GM23338 (cell line): ENCODE data around the gene ZBTB12. TPM values are rescaled to one million over a fixed set of nuclear protein-coding genes. Genes with fewer than 3 reads are reported as not detected.
A peak's percentile ranks its signal among the peaks of the same experiment; 100 is the strongest.

ENCODE experiments used
- ATAC-seq: fragments of 200-7000 bp; cut with Tn5 transposase; 3 replicates; pipeline ENCODE4 v1.9.1; 2020
- DNase-seq: peaks from one replicate; pipeline ENCODE4 v3.0.0-alpha.2; 2015; ENCODE audit warnings: low spot score
- H2AFZ ChIP-seq: fragments of 200-600 bp; sonication (generic); 2 replicates; pipeline ENCODE4 v1.8.0; 2016; ENCODE audit warnings: antibody characterized with exemption, mild to moderate bottlenecking, moderate library complexity
- H3F3A ChIP-seq: fragments of 200-600 bp; sonication (generic); replicated peaks from 2 replicates; pipeline ENCODE4 v1.8.0; 2017; ENCODE audit warnings: antibody characterized with exemption, mixed run types, low read depth
- H3K27ac ChIP-seq: fragments of 200-600 bp; sonication (generic); 2 replicates; pipeline ENCODE4 v1.6.1; 2016; ENCODE audit warnings: low read depth
- H3K27me3 ChIP-seq: fragments of 200-600 bp; sonication (generic); 2 replicates; pipeline ENCODE4 v1.8.0; 2016; ENCODE audit warnings: mild to moderate bottlenecking, mixed run types, moderate library complexity; ENCODE audit not compliant: insufficient read depth
- H3K36me3 ChIP-seq: fragments of 200-600 bp; sonication (generic); 2 replicates; pipeline ENCODE4 v1.8.0; 2016; ENCODE audit warnings: mild to moderate bottlenecking; ENCODE audit not compliant: insufficient read depth
- H3K4me1 ChIP-seq: fragments of 200-600 bp; sonication (generic); 2 replicates; pipeline ENCODE4 v1.8.0; 2016; ENCODE audit warnings: mild to moderate bottlenecking, moderate library complexity; ENCODE audit not compliant: insufficient read depth
- H3K4me2 ChIP-seq: fragments of 200-600 bp; sonication (generic); 2 replicates; pipeline ENCODE4 v1.7.1; 2017; ENCODE audit warnings: mixed run types
- H3K4me3 ChIP-seq: fragments of 200-600 bp; sonication (generic); 2 replicates; pipeline ENCODE4 v1.6.1; 2016; ENCODE audit warnings: mixed run types
- H3K79me2 ChIP-seq: fragments of 200-600 bp; sonication (generic); replicated peaks from 2 replicates; pipeline ENCODE4 v1.8.0; 2017; ENCODE audit warnings: mild to moderate bottlenecking; ENCODE audit not compliant: insufficient read depth
- H3K9me2 ChIP-seq: fragments of 200-600 bp; sonication (generic); 2 replicates; pipeline ENCODE4 v1.8.0; 2017; ENCODE audit not compliant: insufficient read depth
- H4K20me1 ChIP-seq: fragments of 200-600 bp; sonication (generic); replicated peaks from 2 replicates; pipeline ENCODE4 v1.8.0; 2017; ENCODE audit warnings: mild to moderate bottlenecking; ENCODE audit not compliant: insufficient read depth
- H3K27ac Mint-ChIP-seq: 2 replicates; pipeline ENCODE4 v1.8.0; 2020; ENCODE audit warnings: inconsistent platforms, mild to moderate bottlenecking, moderate library complexity, mixed read lengths
- H3K27me3 Mint-ChIP-seq: 3 replicates; pipeline ENCODE4 v1.8.0; 2022; ENCODE audit warnings: low read depth, mild to moderate bottlenecking, moderate library complexity, mixed read lengths, inconsistent platforms; ENCODE audit not compliant: insufficient read depth, poor library complexity
- H3K36me3 Mint-ChIP-seq: 3 replicates; pipeline ENCODE4 v1.8.0; 2021; ENCODE audit warnings: low read depth, mild to moderate bottlenecking, inconsistent platforms, moderate library complexity, mixed read lengths
- H3K4me1 Mint-ChIP-seq: 3 replicates; pipeline ENCODE4 v1.8.0; 2020; ENCODE audit warnings: mild to moderate bottlenecking, inconsistent platforms, mixed read lengths
- H3K4me3 Mint-ChIP-seq: 3 replicates; pipeline ENCODE4 v1.8.0; 2021; ENCODE audit warnings: moderate library complexity, mild to moderate bottlenecking, inconsistent platforms, mixed read lengths
- H3K9me3 Mint-ChIP-seq: 3 replicates; pipeline ENCODE4 v1.8.0; 2020; ENCODE audit warnings: moderate library complexity, mild to moderate bottlenecking, inconsistent platforms, mixed read lengths
- CREB1 ChIP-seq: fragments of 250-450 bp; sonication (Bioruptor Pico); IDR thresholded peaks from 2 replicates; pipeline ENCODE4 v1.5.0; 2020; ENCODE audit warnings: low read depth, mild to moderate bottlenecking, moderate library complexity
- ETS1 ChIP-seq: IDR thresholded peaks from 2 replicates; pipeline ENCODE4 v1.6.1; 2016; ENCODE audit warnings: antibody characterized with exemption
- EZH2 ChIP-seq: fragments of 200-600 bp; sonication (generic); IDR thresholded peaks from one replicate; pipeline ENCODE4 v1.8.0; 2017; ENCODE audit warnings: antibody characterized with exemption, mild to moderate bottlenecking, low read depth; ENCODE audit not compliant: unreplicated experiment
- EZH2phosphoT487 ChIP-seq: fragments of 200-600 bp; sonication (generic); IDR thresholded peaks from one replicate; pipeline ENCODE4 v1.8.1; 2018; ENCODE audit warnings: antibody characterized with exemption; ENCODE audit not compliant: unreplicated experiment
- JUNB ChIP-seq: IDR thresholded peaks from one replicate; pipeline ENCODE4 v1.6.1; 2016; ENCODE audit warnings: antibody characterized with exemption; ENCODE audit not compliant: unreplicated experiment
- NANOG ChIP-seq: IDR thresholded peaks from 2 replicates; pipeline ENCODE4 v1.6.1; 2016; ENCODE audit warnings: antibody characterized with exemption, borderline replicate concordance
- POLR2AphosphoS5 ChIP-seq: IDR thresholded peaks from 2 replicates; pipeline ENCODE4 v1.6.1; 2016; ENCODE audit warnings: antibody characterized with exemption, low read depth
- REST ChIP-seq: IDR thresholded peaks from one replicate; pipeline ENCODE4 v1.6.1; 2018; ENCODE audit warnings: antibody characterized with exemption; ENCODE audit not compliant: unreplicated experiment
- STAT1 ChIP-seq: IDR thresholded peaks from one replicate; pipeline ENCODE4 v1.6.1; 2016; ENCODE audit warnings: antibody characterized with exemption; ENCODE audit not compliant: unreplicated experiment
- ZNF114 ChIP-seq: fragments of 250-450 bp; sonication (Bioruptor Pico); IDR thresholded peaks from 2 replicates; pipeline ENCODE4 v1.5.0; 2020; ENCODE audit warnings: mild to moderate bottlenecking, moderate library complexity
- ZNF331 ChIP-seq: fragments of 250-450 bp; sonication (Bioruptor Pico); IDR thresholded peaks from 2 replicates; pipeline ENCODE4 v1.5.0; 2020; ENCODE audit warnings: low read depth, mild to moderate bottlenecking, moderate library complexity
- polyA plus RNA-seq: library from polyadenylated mRNA; unstranded; fragments of >200 nt; fragmentation: Nextera tagmentation; extraction: Ambion mirVana; gene quantifications from 2 replicates; pipeline ENCODE4 v1.2.1, GENCODE V29; 2016
- total RNA-seq: library from RNA; depleted of rRNA; stranded (reverse); fragments of >200 nt; shearing (Covaris generic); gene quantifications from 2 replicates; pipeline ENCODE4 v1.2.3, GENCODE V29; 2014
- TF ChIP-seq, protein P1 (sequence below): fragments of 250-450 bp; sonication (Bioruptor Pico); IDR thresholded peaks from 2 replicates; pipeline ENCODE4 v1.5.0; 2020; ENCODE audit warnings: mild to moderate bottlenecking, moderate library complexity

ZBTB12 gene
- total and polyA plus RNA-seq, 2 experiments from 2014 or later = 0.18 to 14.4 TPM

GRCh38 chr6:31896493-31896855 is 5.4 kb downstream of the ZBTB12 start:
- ATAC-seq (no peak), DNase-seq (no peak)
- peaks cover 8% of the 10 kb centered on the region; the same call in 1 of the 2 replicates for H3K4me1 ChIP-seq
- H4K20me1 ChIP-seq = peaks cover 19% of the 10 kb centered on the region; the same call in 1 of the 2 replicates
- H3K36me3 ChIP-seq = peaks cover 23% of the 10 kb centered on the region
- peak overlapping the region; percentile 76; the same call in 1 of the 2 replicates for H3K27ac ChIP-seq
- H3K4me3 ChIP-seq = peak overlapping the region; percentile 85
- peaks cover 15% of the 10 kb centered on the region; the same call in 1 of the 2 replicates for H3K79me2 ChIP-seq
- Mint-ChIP-seq H3K4me3 (peak overlapping the region; percentile 82), H3K4me1 (peaks cover 24% of the 10 kb centered on the region), H3K36me3 (peaks cover 73% of the 10 kb centered on the region), H3K27me3 (peaks cover 15% of the 10 kb centered on the region), H3K9me3 (no peaks in the 10 kb centered on the region), H3K27ac (peak overlapping the region; percentile 86; the same call in 1 of the 2 replicates)
- peak overlapping the region; percentile 92 for H3K4me2 ChIP-seq
- TF ChIP-seq ZNF114 (CRISPR knock-in tag) (no peak), EZH2 (no peak), CREB1 (CRISPR knock-in tag) (no peak), STAT1 (no peak), ETS1 (no peak), REST (no peak), NANOG (no peak), ZNF331 (CRISPR knock-in tag) (no peak), POLR2AphosphoS5 (no peak), EZH2phosphoT487 (no peak), JUNB (no peak)
- TF ChIP-seq, protein P1, sequence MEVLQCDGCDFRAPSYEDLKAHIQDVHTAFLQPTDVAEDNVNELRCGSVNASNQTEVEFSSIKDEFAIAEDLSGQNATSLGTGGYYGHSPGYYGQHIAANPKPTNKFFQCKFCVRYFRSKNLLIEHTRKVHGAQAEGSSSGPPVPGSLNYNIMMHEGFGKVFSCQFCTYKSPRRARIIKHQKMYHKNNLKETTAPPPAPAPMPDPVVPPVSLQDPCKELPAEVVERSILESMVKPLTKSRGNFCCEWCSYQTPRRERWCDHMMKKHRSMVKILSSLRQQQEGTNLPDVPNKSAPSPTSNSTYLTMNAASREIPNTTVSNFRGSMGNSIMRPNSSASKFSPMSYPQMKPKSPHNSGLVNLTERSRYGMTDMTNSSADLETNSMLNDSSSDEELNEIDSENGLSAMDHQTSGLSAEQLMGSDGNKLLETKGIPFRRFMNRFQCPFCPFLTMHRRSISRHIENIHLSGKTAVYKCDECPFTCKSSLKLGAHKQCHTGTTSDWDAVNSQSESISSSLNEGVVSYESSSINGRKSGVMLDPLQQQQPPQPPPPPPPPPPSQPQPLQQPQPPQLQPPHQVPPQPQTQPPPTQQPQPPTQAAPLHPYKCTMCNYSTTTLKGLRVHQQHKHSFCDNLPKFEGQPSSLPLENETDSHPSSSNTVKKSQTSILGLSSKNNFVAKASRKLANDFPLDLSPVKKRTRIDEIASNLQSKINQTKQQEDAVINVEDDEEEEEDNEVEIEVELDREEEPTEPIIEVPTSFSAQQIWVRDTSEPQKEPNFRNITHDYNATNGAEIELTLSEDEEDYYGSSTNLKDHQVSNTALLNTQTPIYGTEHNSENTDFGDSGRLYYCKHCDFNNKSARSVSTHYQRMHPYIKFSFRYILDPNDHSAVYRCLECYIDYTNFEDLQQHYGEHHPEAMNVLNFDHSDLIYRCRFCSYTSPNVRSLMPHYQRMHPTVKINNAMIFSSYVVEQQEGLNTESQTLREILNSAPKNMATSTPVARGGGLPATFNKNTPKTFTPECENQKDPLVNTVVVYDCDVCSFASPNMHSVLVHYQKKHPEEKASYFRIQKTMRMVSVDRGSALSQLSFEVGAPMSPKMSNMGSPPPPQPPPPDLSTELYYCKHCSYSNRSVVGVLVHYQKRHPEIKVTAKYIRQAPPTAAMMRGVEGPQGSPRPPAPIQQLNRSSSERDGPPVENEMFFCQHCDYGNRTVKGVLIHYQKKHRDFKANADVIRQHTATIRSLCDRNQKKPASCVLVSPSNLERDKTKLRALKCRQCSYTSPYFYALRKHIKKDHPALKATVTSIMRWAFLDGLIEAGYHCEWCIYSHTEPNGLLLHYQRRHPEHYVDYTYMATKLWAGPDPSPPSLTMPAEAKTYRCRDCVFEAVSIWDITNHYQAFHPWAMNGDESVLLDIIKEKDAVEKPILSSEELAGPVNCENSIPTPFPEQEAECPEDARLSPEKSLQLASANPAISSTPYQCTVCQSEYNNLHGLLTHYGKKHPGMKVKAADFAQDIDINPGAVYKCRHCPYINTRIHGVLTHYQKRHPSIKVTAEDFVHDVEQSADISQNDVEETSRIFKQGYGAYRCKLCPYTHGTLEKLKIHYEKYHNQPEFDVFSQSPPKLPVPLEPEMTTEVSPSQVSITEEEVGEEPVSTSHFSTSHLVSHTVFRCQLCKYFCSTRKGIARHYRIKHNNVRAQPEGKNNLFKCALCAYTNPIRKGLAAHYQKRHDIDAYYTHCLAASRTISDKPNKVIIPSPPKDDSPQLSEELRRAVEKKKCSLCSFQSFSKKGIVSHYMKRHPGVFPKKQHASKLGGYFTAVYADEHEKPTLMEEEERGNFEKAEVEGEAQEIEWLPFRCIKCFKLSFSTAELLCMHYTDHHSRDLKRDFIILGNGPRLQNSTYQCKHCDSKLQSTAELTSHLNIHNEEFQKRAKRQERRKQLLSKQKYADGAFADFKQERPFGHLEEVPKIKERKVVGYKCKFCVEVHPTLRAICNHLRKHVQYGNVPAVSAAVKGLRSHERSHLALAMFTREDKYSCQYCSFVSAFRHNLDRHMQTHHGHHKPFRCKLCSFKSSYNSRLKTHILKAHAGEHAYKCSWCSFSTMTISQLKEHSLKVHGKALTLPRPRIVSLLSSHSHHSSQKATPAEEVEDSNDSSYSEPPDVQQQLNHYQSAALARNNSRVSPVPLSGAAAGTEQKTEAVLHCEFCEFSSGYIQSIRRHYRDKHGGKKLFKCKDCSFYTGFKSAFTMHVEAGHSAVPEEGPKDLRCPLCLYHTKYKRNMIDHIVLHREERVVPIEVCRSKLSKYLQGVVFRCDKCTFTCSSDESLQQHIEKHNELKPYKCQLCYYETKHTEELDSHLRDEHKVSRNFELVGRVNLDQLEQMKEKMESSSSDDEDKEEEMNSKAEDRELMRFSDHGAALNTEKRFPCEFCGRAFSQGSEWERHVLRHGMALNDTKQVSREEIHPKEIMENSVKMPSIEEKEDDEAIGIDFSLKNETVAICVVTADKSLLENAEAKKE (CRISPR knock-in tag) = no peak
- no peaks in the 10 kb centered on the region for H3K9me2 ChIP-seq
- H3K27me3 ChIP-seq = no peaks in the 10 kb centered on the region
- peaks cover 10% of the 10 kb centered on the region; the same call in 1 of the 2 replicates for H3F3A ChIP-seq
- no peak overlapping the region for H2AFZ ChIP-seq
